ENCODE measurements around the gene ZNF160.
"Not testable (repeated sequence)": the region's sequence is repeated elsewhere in the genome, so short reads cannot be mapped to it uniquely, and the experiment has no call there.

ZNF160 gene

DNA sequence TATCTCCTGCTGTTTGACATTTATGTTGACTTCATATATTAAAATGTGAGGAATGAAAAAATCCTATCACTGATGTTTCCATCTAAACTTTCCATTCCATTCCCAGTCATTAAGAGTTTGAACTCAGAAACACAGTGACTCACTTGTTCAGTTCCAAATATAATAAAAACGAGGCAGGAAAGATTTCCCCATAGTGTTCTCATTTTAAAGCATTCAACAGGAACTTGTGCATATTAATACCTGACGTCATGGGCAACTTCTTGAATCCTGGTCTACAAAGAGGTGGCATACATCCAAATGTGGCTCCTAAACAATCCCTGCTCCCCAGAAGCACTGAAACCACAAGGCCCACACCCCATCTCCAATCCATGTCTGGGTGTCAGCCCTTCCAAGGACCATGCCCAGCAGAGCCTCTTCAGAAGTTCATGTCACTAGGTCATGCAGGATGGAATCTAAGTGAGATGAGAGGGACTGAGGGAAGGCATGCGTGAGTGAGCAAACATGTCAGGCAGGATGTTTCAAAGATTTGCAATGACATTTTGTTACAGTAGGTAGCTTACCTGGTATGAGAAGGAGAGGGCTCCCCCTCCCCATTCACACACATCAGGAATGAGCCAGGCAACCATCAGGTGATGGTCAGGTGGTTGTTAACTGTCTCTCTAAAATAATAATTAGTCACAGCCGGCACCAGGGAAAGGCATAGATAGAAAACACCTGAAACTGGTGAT, 68.1 kb downstream of the ZNF160 start:
- H3K9ac ChIP-seq (ENCODE audit: low read length) = no peak overlapping the region
- TF ChIP-seq CTCF (IDR thresholded peaks at IDR 0.05; ENCODE audit: insufficient read depth, low read length, poor library complexity, severe bottlenecking) (no peak), EZH2phosphoT487 (conservative IDR thresholded peaks at IDR 0.05; ENCODE audit: low read length) (no peak)
- H3F3A ChIP-seq (ENCODE audit: insufficient read depth) = no peaks in the 10 kb centered on the region
- no peak overlapping the region for H3K4me3 ChIP-seq (ENCODE audit: insufficient read depth, low read length, poor library complexity, severe bottlenecking)
- H3K27me3 ChIP-seq (ENCODE audit: low read length) = no peaks in the 10 kb centered on the region
- no peak overlapping the region for H2AFZ ChIP-seq (ENCODE audit: low read depth, low read length, severe bottlenecking)
- no peaks in the 10 kb centered on the region for H3K36me3 ChIP-seq (ENCODE audit: low read length)
- no peaks in the 10 kb centered on the region for H3K9me3 ChIP-seq (ENCODE audit: insufficient read depth, low read length)
- no peak overlapping the region for H3K27ac ChIP-seq (ENCODE audit: low read depth, low read length)
- no peaks in the 10 kb centered on the region for H4K20me1 ChIP-seq (ENCODE audit: low read depth, low read length)
- H3K9me2 ChIP-seq (replicated peaks; ENCODE audit: insufficient read depth, low read length) = no peaks in the 10 kb centered on the region
- no peak overlapping the region for H3K4me2 ChIP-seq (ENCODE audit: low read depth, low read length, poor library complexity, severe bottlenecking)
- H3K79me2 ChIP-seq (ENCODE audit: insufficient read depth, low read length) = no peaks in the 10 kb centered on the region

- Histone ChIP-seq H3K27ac (ENCODE audit: low read depth, low read length) (no peak overlapping the region), H3K4me3 (ENCODE audit: insufficient read depth, low read length, poor library complexity, severe bottlenecking) (no peak overlapping the region), H3K9me2 (replicated peaks; ENCODE audit: insufficient read depth, low read length) (no peaks in the 10 kb centered on the region), H3K27me3 (ENCODE audit: low read length) (no peaks in the 10 kb centered on the region), H3K4me2 (ENCODE audit: low read depth, low read length, poor library complexity, severe bottlenecking) (no peak overlapping the region), H3F3A (ENCODE audit: insufficient read depth) (no peaks in the 10 kb centered on the region), H3K9ac (ENCODE audit: low read length) (no peak overlapping the region), H4K20me1 (ENCODE audit: low read depth, low read length) (no peaks in the 10 kb centered on the region), H2AFZ (ENCODE audit: low read depth, low read length, severe bottlenecking) (no peak overlapping the region), H3K9me3 (ENCODE audit: insufficient read depth, low read length) (no peaks in the 10 kb centered on the region), H3K36me3 (ENCODE audit: low read length) (no peaks in the 10 kb centered on the region), H3K79me2 (ENCODE audit: insufficient read depth, low read length) (no peaks in the 10 kb centered on the region)
- TF ChIP-seq CTCF (IDR thresholded peaks at IDR 0.05; ENCODE audit: insufficient read depth, low read length, poor library complexity, severe bottlenecking) (no peak), EZH2phosphoT487 (conservative IDR thresholded peaks at IDR 0.05; ENCODE audit: low read length) (no peak)
These were observed 69.2 kb downstream of the ZNF160 start for GRCh38 chr19:53034054-53034453.

- not testable (repeated sequence) for H3K4me3 ChIP-seq (ENCODE audit: insufficient read depth, low read length, poor library complexity, severe bottlenecking); H3F3A ChIP-seq (ENCODE audit: insufficient read depth); H3K9me3 ChIP-seq (ENCODE audit: insufficient read depth, low read length); H2AFZ ChIP-seq (ENCODE audit: low read depth, low read length, severe bottlenecking); H3K36me3 ChIP-seq (ENCODE audit: low read length); H3K27me3 ChIP-seq (ENCODE audit: low read length); H3K4me2 ChIP-seq (ENCODE audit: low read depth, low read length, poor library complexity, severe bottlenecking); H3K27ac ChIP-seq (ENCODE audit: low read depth, low read length); H3K9ac ChIP-seq (ENCODE audit: low read length); H3K79me2 ChIP-seq (ENCODE audit: insufficient read depth, low read length); H3K9me2 ChIP-seq (replicated peaks; ENCODE audit: insufficient read depth, low read length); H4K20me1 ChIP-seq (ENCODE audit: low read depth, low read length)
These were observed 74.9 kb downstream of the ZNF160 start for GRCh38 chr19:53028306-53028705.

GRCh38 chr19:53019684-53020083, 83.5 kb downstream of the ZNF160 start:
- Histone ChIP-seq H3K9me3 (ENCODE audit: insufficient read depth, low read length) (no peaks in the 10 kb centered on the region), H3K27ac (ENCODE audit: low read depth, low read length) (no peak overlapping the region), H2AFZ (ENCODE audit: low read depth, low read length, severe bottlenecking) (no peak overlapping the region), H3F3A (ENCODE audit: insufficient read depth) (no peaks in the 10 kb centered on the region), H4K20me1 (ENCODE audit: low read depth, low read length) (no peaks in the 10 kb centered on the region), H3K4me3 (ENCODE audit: insufficient read depth, low read length, poor library complexity, severe bottlenecking) (no peak overlapping the region), H3K9me2 (replicated peaks; ENCODE audit: insufficient read depth, low read length) (no peaks in the 10 kb centered on the region), H3K4me2 (ENCODE audit: low read depth, low read length, poor library complexity, severe bottlenecking) (no peak overlapping the region), H3K79me2 (ENCODE audit: insufficient read depth, low read length) (no peaks in the 10 kb centered on the region), H3K36me3 (ENCODE audit: low read length) (no peaks in the 10 kb centered on the region), H3K9ac (ENCODE audit: low read length) (no peak overlapping the region), H3K27me3 (ENCODE audit: low read length) (no peaks in the 10 kb centered on the region)
- TF ChIP-seq EZH2phosphoT487 (conservative IDR thresholded peaks at IDR 0.05; ENCODE audit: low read length) (no peak), CTCF (IDR thresholded peaks at IDR 0.05; ENCODE audit: insufficient read depth, low read length, poor library complexity, severe bottlenecking) (peak; percentile 71)

Measured in SU-DHL-6 (cell line).